Endodermal cell (in vitro differentiated cells): ENCODE measurements around the gene CFAP20. TPM values are rescaled to one million over a fixed set of nuclear protein-coding genes. Genes with fewer than 3 reads are reported as not detected.
"Not testable (repeated sequence)": the region's sequence is repeated elsewhere in the genome, so short reads cannot be mapped to it uniquely, and the experiment has no call there.

Source experiments
- DNase-seq: peaks from one replicate; pipeline ENCODE4 v3.0.0-alpha.2; 2017
- H3K27ac ChIP-seq: 2 replicates; pipeline ENCODE4 v1.5.1; 2013; ENCODE audit warnings: mild to moderate bottlenecking, low read depth, low read length, moderate library complexity
- H3K27me3 ChIP-seq: 2 replicates; pipeline ENCODE4 v1.6.1; 2013; ENCODE audit warnings: mild to moderate bottlenecking, low read length, moderate library complexity; ENCODE audit not compliant: insufficient read depth, control insufficient read depth, poor library complexity, severe bottlenecking
- H3K36me3 ChIP-seq: 2 replicates; pipeline ENCODE4 v1.7.0; 2013; ENCODE audit warnings: mild to moderate bottlenecking, low read length, moderate library complexity; ENCODE audit not compliant: control insufficient read depth, insufficient read depth
- H3K4me1 ChIP-seq: one replicate; pipeline ENCODE4 v1.7.0; 2013; ENCODE audit warnings: low read length; ENCODE audit not compliant: control insufficient read depth, insufficient read depth
- H3K4me3 ChIP-seq: 2 replicates; pipeline ENCODE4 v1.5.1; 2013; ENCODE audit warnings: mild to moderate bottlenecking, low read length, moderate library complexity
- H3K9ac ChIP-seq: 2 replicates; pipeline ENCODE4 v1.6.1; 2013; ENCODE audit warnings: mild to moderate bottlenecking, low read length, moderate library complexity; ENCODE audit not compliant: poor library complexity, severe bottlenecking; ENCODE audit errors: extremely low read depth
- H3K9me3 ChIP-seq: 2 replicates; pipeline ENCODE4 v1.6.1; 2013; ENCODE audit warnings: mild to moderate bottlenecking, low read length, moderate library complexity; ENCODE audit not compliant: control insufficient read depth
- H3K27ac Mint-ChIP-seq: 2 replicates; pipeline ENCODE4 v1.8.0; 2020; ENCODE audit warnings: mixed read lengths
- H3K27me3 Mint-ChIP-seq: 2 replicates; pipeline ENCODE4 v1.8.0; 2021; ENCODE audit warnings: mild to moderate bottlenecking, mixed read lengths; ENCODE audit not compliant: insufficient read depth
- H3K36me3 Mint-ChIP-seq: 2 replicates; pipeline ENCODE4 v1.8.0; 2020; ENCODE audit warnings: low read depth, mixed read lengths
- H3K4me1 Mint-ChIP-seq: 2 replicates; pipeline ENCODE4 v1.8.0; 2020; ENCODE audit warnings: mixed read lengths
- H3K4me3 Mint-ChIP-seq: 2 replicates; pipeline ENCODE4 v1.8.0; 2020; ENCODE audit warnings: mild to moderate bottlenecking, moderate library complexity, mixed read lengths
- H3K9me3 Mint-ChIP-seq: 2 replicates; pipeline ENCODE4 v1.8.0; 2020; ENCODE audit warnings: mild to moderate bottlenecking, mixed read lengths
- CTCF ChIP-seq: fragments of 200-600 bp; sonication (generic); conservative IDR thresholded peaks from 2 replicates; pipeline ENCODE4 v1.5.0; 2021; ENCODE audit warnings: antibody characterized with exemption, mild to moderate bottlenecking
- WGBS, 2 experiments: methylation state at CpG; one replicate each; pipeline versions ENCODE4 v1.1.5 to v1.1.7; 2013; ENCODE audit warnings: missing lambda C conversion rate in 2 of 2, mixed read lengths in 1 of 2; ENCODE audit not compliant: insufficient coverage in 1 of 2, insufficient read length in 1 of 2; 5-methylcytosine and 5-hydroxymethylcytosine counted together
- total RNA-seq, 2 donors: library from RNA; stranded (reverse); fragmentation: NEBNext Ultra II Directional in 1 of 2; extraction: Animal tissue kit (Norgen Biotek cat#: 25700) in 1 of 2; gene quantifications; 2 replicates in 1 of 2; 3 replicates in 1 of 2; pipeline ENCODE4 v1.2.1, GENCODE V29; 2021

Gene CFAP20
- total RNA-seq, 2 donors from 2014 or later = 55.2 to 57.2 TPM

GRCh38 chr16:58082381-58082780, 46.8 kb downstream of the CFAP20 start:
- no peak overlapping the region for H3K4me3 ChIP-seq
- no peaks in the 10 kb centered on the region for H3K27me3 ChIP-seq
- H3K27ac Mint-ChIP-seq = no peak overlapping the region
- DNase-seq = no peak
- H3K36me3 Mint-ChIP-seq = no peaks in the 10 kb centered on the region
- H3K27me3 Mint-ChIP-seq = peaks cover 2% of the 10 kb centered on the region
- no peak overlapping the region for H3K4me3 Mint-ChIP-seq
- no peaks in the 10 kb centered on the region for H3K9me3 ChIP-seq
- H3K36me3 ChIP-seq = no peaks in the 10 kb centered on the region
- no peaks in the 10 kb centered on the region for H3K4me1 ChIP-seq
- H3K9me3 Mint-ChIP-seq = no peaks in the 10 kb centered on the region
- H3K4me1 Mint-ChIP-seq = no peaks in the 10 kb centered on the region
- H3K9ac ChIP-seq = no peak overlapping the region
- TF ChIP-seq CTCF = no peak
- no peak overlapping the region for H3K27ac ChIP-seq

- not testable (repeated sequence) for H3K4me3 ChIP-seq, H3K4me1 ChIP-seq, H3K27me3 Mint-ChIP-seq, H3K9me3 ChIP-seq, H3K9ac ChIP-seq, H3K4me1 Mint-ChIP-seq, H3K27me3 ChIP-seq, DNase-seq, H3K27ac Mint-ChIP-seq, H3K36me3 ChIP-seq, H3K9me3 Mint-ChIP-seq, H3K36me3 Mint-ChIP-seq, H3K27ac ChIP-seq, H3K4me3 Mint-ChIP-seq
- WGBS, 2 experiments = 95 to 98% methylated on average over 5 of the region's 5 CpGs
These were observed 48.5 kb downstream of the CFAP20 start for GRCh38 chr16:58080657-58081056.

- Mint-ChIP-seq H3K4me1 (no peaks in the 10 kb centered on the region), H3K4me3 (no peak overlapping the region), H3K27me3 (peaks cover 5% of the 10 kb centered on the region), H3K36me3 (no peaks in the 10 kb centered on the region), H3K9me3 (peaks cover 17% of the 10 kb centered on the region), H3K27ac (no peak overlapping the region)
- Histone ChIP-seq H3K9me3 (peaks cover 4% of the 10 kb centered on the region), H3K27ac (no peak overlapping the region), H3K4me3 (no peak overlapping the region), H3K27me3 (no peaks in the 10 kb centered on the region), H3K9ac (no peak overlapping the region), H3K4me1 (no peaks in the 10 kb centered on the region), H3K36me3 (no peaks in the 10 kb centered on the region)
- no peak for DNase-seq
- 86 to 91% methylated on average over 7 to 8 of the region's 8 CpGs for WGBS, 2 experiments
- TF ChIP-seq CTCF = no peak
These were observed 51.4 kb downstream of the CFAP20 start for GRCh38 chr16:58077796-58078195.

- H3K27me3 Mint-ChIP-seq = peaks cover 3% of the 10 kb centered on the region
- no peaks in the 10 kb centered on the region for H3K4me1 Mint-ChIP-seq
- no peak overlapping the region for H3K9ac ChIP-seq
- no peak overlapping the region for H3K27ac Mint-ChIP-seq
- no peak for DNase-seq
- H3K4me3 ChIP-seq = no peak overlapping the region
- no peaks in the 10 kb centered on the region for H3K36me3 ChIP-seq
- no peaks in the 10 kb centered on the region for H3K36me3 Mint-ChIP-seq
- H3K27ac ChIP-seq = no peak overlapping the region
- WGBS, 2 experiments = 96 to 100% methylated on average over 1 of the region's 1 CpG
- no peaks in the 10 kb centered on the region for H3K27me3 ChIP-seq
- H3K4me3 Mint-ChIP-seq = no peak overlapping the region
- H3K9me3 Mint-ChIP-seq = peaks cover 17% of the 10 kb centered on the region
- TF ChIP-seq CTCF = no peak
- peaks cover 4% of the 10 kb centered on the region for H3K9me3 ChIP-seq
- H3K4me1 ChIP-seq = no peaks in the 10 kb centered on the region
These were observed 52.7 kb downstream of the CFAP20 start for GRCh38 chr16:58076514-58076913.
